Measurements from ENCODE around the gene EXOC6B.

- TF ChIP-seq POLR2A (IDR thresholded peaks at IDR 0.05), result no peak
- TF ChIP-seq, protein P1, sequence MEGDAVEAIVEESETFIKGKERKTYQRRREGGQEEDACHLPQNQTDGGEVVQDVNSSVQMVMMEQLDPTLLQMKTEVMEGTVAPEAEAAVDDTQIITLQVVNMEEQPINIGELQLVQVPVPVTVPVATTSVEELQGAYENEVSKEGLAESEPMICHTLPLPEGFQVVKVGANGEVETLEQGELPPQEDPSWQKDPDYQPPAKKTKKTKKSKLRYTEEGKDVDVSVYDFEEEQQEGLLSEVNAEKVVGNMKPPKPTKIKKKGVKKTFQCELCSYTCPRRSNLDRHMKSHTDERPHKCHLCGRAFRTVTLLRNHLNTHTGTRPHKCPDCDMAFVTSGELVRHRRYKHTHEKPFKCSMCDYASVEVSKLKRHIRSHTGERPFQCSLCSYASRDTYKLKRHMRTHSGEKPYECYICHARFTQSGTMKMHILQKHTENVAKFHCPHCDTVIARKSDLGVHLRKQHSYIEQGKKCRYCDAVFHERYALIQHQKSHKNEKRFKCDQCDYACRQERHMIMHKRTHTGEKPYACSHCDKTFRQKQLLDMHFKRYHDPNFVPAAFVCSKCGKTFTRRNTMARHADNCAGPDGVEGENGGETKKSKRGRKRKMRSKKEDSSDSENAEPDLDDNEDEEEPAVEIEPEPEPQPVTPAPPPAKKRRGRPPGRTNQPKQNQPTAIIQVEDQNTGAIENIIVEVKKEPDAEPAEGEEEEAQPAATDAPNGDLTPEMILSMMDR (IDR thresholded peaks at IDR 0.05), result no peak
Observed at GRCh38 chr2:72139471-72139873, 686.4 kb downstream of the EXOC6B start.
